Amygdala (tissue), 56 donors: ENCODE results near the gene AEBP1.

Source experiments
- DNase-seq, 56 donors: peaks; one replicate each; lab custom pipeline; 2025; lab: John Stamatoyannopoulos, UW

Gene AEBP1

DNA sequence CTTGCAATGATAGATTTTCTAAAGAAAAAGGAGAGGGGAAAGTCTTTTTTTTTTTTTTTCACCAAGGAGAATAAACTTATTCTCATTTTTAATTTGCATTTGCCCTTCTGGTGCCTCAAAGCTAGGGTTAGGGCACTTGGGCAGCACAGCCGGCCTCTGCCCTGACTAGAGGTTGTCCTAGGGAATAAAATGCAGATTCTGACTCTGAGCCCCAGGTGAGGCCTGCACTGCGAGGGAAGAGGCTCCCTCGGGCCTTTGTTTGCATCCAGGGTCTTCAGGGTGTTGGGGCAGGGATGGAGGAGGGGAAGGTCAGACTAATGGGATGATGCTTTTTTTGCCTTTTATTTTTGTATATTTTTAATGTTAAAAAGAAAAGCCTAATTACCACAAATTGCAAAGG lies 29.1 kb downstream of the AEBP1 start:
- no peak for DNase-seq

DNA sequence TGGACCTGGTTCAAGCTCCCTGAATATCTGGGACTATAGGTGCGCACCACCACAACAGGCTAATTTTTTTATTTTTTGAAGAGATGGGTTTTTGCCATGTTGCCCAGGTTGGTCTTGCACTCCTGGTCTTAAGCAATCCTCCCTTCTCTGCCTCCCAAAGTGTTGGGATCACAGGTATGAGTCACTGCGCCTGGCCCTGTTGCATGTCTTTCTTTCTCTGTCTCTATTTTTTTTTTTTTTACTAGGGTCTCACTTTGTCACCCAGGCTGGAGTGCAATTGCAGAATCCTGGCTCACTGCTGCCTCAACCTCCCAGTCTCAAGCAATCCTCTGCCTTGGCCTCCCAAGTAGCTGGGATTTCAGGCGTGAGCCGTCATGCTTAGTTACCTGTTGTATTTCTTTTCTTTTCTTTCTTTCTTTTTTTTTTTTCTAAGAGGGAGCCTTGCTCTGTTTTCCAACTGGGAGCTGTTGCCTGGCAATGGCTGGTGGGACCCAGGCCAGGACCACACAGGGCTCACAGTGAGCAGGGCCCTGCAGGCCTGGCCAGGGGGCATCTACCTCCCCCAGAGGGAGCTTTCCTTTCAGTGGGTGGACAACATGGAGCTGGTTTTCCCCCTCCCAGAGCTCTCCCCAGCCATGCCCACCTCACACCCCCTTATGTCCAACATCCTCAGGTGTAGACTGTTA lies 30.9 kb downstream of the AEBP1 start:
- peak in 3 of 56 donors; percentile 9 to 19 (median 17) for DNase-seq

DNA sequence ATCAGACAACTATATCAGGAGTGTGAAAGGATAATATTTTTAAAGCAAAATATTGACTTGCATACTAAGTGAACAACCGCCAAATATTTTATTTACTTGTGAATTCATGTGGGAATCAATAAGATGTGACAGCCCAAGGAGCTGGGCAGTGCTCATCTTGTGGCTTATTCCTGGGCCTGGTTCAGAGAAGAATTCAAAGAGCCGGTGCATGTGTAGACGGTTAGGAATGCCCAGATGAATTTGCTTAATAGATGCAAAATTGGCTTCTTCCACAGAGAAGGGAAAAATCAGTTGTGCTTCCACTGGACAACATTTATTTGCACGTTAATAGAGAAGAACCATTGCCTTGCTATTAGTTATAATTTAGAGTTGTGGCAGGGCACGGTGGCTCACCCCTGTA lies 32.6 kb downstream of the AEBP1 start:
- DNase-seq: no peak

DNA sequence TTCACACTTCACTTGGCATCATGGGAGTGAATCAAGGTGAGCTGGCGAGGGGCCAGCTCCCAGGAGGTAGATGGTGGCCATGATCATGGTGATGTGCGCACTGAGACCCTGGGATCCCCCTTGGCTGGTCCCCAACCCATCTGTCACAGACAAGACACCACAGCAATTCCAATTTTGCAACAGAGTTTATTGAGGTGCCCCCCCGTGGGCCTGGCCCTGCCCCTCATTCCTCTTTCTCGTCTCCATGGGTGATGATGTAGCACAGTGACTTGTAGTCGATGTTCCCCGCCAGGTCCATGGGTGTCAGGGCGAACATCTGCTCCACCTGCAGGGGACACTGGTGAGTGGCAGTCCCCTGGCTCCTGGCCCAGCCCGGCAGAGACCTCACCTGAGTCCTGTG lies 34.6 kb downstream of the AEBP1 start:
- DNase-seq: no peak

DNA sequence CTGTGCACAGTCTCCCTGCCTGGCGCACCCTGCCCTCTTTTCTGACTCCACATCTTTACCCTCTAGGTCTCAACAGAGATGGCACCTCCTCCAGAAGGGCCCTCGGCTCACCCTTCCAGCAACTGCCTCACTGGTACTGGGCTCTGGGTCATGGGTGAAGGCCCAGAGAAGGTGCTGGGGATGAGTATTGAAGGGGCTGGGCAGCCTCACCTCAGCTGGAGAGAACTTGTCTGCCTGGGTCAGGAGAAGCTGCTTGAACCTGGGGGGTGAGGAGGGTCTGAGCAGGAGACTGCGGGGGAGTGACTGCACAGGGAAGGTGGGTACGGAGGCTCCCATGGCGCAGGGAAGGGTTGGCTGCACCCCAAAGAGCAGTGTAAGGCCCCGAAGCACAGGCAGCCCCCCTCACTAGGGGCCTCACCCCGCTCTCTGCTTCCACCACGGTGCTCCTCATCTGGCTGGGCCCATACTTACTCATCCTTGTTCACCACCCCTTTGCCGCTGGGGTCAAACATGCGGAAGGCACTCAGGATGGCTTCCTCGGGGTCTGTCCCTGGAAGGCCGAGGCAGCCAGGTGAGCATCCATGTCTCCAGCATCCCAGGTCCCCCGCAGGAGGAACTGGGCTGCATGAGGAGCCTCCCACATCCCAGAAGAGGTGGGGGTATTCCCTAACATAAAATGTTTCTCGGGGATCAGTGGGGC lies 35.3 kb downstream of the AEBP1 start:
- DNase-seq: no peak

DNA sequence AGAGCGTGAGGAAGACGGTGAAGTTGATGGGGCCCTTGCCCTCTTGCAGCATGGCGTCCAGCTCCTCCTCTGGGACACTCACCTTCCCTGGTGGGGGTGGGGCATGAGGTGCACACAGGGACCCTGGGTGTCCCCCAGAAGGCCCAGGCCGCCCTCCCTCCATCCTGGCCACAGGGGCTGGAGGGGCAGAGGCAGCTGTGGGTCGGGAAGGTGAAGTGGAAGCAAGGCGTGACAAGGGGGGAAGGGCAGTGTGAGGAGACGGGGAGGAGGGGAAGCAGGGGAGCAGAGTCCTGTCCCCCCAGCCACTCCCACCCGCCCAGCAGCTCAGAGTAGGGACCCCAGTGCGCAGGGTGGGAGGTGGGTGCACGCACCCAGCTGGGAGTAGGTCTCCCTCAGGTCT lies 36.2 kb downstream of the AEBP1 start:
- DNase-seq: no peak

DNA sequence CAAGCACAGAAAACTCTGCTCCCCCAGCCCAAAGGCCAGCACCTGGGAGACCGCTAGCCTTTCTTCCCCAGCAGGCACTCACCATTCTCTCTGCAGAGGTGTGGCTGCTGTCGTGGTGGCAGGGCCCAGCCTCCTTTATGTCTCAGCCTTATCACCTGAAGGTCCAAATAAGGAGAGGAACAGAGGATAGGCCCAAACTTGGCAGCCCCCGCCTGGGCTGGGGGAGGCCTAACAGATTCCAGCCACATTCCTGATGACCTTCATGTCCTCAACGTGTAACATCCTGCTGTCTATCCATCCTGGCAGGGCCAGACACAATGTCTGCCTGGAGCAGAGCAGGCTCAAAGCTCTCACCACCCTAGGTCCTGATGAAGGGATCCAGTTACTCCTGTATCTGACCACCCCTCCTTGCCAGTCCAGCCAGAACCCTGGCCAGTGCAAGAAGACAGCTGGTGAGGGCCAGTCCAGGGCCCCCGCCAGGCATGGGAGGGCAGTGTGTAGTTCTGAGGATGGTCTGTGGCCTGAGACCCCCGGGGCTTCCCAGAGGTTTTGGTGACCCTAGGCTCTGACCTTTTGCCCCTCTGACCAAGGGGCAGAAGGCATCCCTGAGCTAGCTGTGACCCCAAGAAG lies 37.2 kb downstream of the AEBP1 start, which contains the start of gene MYL7:
TSS of gene MYL7 (minus strand) at position 112 of the 630 bp plus-strand sequence. CDS start at position 85, 27 bp downstream.
- DNase-seq: no peak

DNA sequence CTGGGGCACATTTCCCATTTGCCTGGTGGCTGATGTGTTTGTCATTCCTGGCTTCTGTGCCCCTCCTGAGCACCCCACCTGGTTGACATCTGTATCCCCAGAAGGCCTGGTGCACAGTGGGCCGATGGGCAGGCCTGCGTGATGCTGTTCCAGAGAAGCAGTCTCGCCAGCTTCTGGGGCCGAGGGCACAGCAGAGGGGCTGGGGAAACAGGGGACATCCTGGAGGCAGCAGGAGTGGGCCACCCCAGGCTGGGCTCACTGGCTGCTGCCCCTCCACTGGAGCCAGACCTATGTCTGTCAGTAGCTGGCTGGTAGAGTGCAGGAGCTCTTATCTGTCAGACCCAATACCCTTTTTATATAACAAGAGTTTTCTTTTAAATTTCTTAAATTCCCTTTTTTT lies 37.9 kb downstream of the AEBP1 start:
- no peak for DNase-seq

DNA sequence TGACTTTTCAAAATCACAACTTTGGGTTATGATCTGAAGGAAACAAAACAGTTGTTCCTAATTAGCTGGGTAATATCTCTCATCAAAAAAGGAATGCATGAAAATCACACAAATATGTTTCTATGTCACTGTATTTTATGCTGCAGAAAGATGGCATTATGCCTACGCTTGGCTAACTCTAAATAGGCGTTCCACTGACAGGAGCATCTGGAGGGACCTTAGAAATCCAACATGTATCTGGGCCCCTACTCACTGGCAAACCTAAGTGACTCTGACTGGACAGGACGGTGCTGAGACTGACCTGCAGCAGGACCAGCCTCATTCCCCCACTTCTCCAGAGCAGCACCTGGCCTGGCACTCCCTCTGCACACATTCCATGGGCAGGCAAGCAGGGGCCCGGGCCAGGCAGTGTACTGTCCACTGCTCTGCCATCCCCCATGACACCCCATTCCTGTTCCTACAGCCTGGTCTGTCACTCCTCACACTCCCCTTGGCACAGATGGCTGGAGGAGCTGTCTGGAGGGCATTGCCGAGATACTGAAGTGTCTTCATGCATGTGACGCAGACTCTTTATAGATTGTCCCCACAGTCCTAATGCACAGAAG lies 39.6 kb downstream of the AEBP1 start:
- DNase-seq: no peak

DNA sequence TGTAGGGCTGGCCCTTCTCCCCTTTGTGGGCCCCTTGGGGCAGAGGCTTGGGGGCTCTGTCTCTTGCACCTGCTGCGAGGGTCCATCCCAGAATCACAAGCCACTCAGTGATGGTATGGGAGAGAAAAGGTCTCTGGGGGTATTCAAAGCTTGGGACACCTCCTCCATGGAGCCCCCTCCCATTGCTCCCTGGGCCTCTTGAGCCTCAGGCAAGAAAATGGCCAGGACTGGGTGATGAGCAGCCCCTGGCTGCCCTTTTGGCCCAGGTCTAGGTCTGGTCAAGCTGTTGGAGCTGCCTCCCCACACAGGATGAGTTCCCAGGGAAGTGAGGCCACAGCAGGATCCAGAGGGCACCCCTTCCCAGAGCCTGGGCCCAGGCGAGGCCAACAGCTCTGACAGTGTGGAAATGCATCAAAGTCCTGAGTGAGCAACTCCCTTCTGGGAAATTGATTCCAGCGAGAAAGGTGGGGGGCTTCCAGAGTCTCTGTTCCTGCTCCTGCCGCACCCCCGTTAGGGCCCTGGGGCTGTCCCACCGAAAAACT lies 40.4 kb downstream of the AEBP1 start:
- DNase-seq: no peak

DNA sequence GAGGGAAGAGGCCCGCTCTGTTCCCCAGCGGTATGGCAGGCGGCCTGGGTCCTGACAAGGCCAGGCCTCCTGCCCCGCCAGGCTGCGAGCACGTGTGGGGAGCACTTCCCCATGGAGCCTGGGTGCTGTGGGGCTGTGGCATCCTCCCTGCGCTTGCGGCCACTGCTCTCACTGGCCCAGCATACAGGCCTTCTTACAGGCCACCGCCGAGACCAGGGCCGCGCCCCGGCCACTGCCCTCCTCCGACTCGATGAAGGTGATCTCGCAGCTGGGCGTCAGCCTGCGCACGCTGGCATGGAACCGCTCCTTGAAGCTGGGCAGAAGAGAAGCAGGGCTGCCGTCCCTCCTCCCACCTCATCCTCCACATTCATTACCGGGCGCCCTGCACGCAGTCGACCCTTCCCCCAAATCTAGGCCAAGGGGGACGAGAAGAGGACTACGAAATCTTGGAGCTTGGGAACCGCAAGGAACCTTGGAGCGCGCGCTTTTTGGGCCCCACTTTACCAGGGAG lies 40.9 kb downstream of the AEBP1 start:
- DNase-seq: no peak

DNA sequence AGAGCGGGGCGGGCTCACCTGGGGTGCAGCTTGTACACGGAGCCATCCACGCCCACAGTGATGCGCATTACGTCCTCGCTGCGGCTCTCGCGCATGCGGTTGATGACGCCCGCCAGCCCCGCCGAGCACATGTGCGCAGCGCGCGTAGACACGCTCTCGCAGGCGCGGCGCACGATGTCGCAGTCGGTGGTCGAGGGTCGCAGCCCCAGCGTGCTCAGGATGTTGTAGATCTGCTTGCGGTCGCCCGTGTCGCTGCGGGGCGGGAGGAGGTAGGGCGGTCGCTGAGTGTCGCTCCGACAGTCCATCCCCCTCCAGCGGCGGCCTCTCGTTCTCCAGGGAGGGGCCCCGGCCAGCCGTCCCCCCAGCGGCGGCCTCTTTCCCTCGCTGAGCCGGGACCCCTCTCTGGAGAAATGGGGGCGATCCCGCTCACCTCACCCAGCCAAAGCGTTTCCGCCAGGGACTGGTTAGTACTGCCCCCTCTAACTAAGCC lies 41.4 kb downstream of the AEBP1 start:
- DNase-seq: peak in 21 of 56 donors; percentile 15 to 55 (median 31)

DNA sequence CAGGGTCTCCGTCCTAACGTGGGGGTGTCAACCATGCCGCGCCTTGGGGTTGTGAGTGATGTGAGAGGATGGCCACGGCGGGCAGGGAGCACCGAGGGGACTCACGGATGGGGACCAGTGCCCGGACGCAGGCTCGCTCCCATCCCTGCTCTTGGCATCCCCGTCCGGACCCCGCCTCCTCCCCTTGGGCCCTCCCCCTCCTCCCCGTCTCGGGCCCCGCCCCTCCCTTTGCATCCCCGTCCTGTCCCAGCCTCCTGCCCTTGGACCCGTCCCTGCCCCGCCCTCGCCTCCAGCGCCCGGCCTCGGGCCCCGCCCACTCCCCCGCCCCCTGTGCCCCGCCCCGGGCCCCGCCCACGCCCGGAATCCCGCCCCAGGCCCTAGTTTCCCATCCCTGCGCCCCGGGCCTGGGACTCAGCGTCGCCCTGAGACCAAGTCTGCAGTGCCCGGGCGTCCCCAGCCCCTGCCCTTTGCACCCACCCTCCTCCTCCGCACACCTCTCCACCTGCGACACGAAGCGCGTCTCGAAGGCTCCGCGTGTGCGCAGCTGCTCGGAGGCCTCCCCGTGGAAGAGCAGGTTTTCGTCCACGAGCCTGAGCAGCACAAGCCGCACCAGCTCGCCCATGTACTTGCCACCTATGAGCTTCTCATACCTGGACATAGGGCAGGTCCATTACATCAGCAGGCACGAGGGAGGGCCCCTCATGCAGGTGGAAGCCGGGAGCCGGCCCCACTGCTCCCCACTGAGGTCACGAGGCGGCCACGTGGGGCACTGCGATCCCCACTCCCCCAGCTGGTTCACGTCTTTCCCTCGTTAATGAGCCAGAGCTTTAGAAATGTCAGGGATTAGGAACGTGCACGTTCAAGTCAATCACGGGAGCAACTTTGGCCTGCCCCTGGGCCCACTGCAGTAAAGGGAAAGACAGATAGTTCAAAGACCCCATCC lies 42.1 kb downstream of the AEBP1 start:
- peak in 48 of 56 donors; percentile 18 to 88 (median 52) for DNase-seq

DNA sequence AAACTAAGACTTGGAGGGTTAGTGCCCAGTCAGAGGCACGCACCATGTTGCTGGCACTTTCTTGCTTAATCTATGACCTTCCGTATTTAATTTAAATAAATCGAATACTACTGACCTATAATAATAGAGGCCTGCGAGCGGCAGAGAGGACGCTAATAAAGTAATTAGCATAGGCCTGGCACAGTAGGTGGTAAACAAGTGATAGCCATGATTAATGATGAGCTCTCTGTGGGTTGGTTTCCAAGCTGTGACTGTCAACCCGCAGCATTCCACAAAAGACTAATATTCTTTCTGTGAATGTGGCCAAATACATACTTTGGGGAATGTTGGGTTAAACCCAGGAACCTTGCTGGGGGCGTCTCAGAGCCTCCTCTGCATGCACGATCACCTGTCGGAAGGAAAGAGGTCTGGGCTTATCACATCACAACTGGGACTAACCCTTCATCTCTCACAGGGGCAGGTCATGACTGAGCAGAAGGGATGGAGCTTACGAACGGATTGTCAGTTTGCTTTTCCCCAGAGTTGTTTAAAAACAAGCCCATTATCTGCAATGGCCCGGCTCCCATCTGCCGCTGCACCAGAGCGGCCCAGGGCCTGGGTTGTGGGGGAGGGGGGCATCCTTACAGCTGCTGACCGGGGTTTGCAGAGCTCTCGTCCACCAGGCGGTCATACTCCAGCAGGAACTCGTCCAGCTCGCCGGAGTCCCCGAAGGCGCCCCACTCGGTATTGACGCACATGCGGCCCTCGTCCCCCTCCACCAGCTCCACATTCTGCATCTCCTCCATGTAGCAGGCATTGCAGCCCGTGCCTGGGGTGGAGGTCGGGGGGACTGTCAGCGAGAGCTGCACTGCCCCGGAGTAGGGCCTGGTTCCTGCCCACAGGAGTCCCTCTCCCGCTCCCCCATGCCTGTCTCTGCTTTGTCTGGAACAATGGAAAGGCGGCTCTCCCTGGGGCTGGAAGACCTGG lies 43.2 kb downstream of the AEBP1 start:
- DNase-seq: peak in 9 of 56 donors; percentile 11 to 52 (median 28)

DNA sequence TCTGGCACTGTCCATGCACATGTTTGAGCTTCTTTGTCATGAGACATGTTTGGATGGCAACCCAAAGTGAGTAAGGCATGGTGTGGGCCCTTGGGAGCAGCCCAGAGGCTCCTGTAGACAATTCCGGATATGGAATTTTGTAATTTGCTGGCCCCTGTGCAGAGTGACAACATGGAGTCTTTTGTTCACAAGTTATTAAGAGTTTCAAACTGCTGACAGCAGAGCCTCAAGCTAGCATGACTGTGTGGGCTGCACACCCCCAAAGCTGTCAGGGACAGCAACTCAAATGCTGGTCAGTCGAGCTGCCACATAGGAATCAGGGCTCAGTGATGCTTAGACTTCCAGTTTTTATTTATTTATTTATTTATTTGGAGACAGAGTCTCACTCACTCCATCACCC lies 44.0 kb downstream of the AEBP1 start:
- no peak for DNase-seq

DNA sequence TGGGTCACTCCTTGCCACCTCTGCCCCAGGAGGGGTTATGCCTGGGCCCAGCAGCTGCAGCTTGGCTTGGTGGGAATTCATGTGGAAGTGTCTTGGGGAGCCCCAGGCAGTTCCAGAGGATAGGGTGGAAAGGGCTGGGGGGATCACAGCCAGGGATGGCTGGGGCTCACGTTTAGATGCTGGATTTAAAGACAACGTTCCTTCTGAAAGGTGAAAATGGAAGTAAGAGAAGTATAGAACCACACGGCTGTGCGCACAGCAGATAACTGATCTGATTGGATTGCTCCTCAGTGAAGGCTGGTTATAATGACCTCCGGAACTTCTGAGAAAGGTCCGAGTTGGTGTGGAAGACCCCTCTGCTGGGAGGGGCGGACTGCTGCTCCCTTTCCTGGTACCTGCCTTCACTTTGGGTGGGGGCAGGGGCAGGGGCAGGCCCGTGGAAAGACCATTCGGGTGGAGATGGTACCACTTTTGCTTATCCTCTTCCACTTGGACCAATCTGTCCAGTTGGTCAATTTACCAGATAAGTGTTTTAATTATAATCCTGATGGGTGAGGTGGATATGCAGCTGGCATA lies 44.9 kb downstream of the AEBP1 start:
- DNase-seq: no peak

DNA sequence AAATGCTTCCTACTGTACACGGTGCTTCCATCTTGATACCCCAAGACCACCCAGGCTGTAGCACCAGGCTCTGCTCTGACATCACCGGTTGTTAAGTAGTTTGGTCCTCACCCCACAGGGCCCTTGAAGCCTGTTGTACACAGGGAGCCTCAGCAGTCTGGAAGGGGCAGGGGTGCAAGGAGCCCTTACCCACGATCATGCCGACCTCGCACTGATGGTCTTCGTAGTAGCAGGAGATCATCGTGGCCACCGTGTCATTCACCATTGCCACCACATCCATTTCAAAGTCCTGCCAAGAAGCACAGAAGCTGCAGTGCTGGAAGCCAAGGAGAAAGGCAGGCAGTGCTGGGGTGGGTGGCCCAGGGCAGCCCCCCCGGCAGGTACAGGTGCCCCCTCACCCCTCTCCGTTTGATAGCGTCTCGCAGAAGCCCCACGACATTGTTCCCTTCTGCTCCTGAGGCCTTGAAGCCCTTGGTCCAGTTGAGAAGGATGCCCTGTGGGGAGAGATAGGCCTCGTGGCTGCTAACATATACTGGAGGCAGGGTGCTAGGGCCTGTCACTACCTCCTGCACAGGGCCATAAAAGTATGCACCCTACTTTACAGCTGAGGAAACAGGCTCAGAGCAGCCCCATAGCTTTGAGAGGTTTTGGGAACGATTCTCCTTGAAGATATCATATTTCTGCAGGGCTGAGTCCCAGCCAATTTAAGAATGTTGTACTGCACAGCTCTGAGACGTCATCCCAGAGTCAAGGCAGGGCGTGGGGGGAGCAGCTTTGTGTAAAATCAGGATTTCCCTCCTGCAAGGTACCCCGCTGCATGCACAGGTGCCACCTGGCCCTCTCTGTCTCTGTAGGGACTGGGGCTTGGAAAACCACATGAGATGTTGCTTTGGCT lies 45.7 kb downstream of the AEBP1 start:
- DNase-seq: no peak
